K562 (cell line): ENCODE measurements around the gene C19orf12. TPM values are rescaled to one million over a fixed set of nuclear protein-coding genes. Genes with fewer than 3 reads are reported as not detected.

Experiments
- DEAF1 ChIP-seq: fragments of 450-650 bp; formaldehyde crosslinking; IDR thresholded peaks from 2 replicates; pipeline ENCODE4 v1.4.0; 2020; ENCODE audit warnings: mild to moderate bottlenecking, moderate library complexity
- FOXK2 ChIP-seq, 2 experiments: fragments of 450-650 bp; IDR thresholded peaks in 1 of 2; conservative IDR thresholded peaks in 1 of 2; 2 replicates each; pipeline ENCODE4 v1.6.1; 2016; ENCODE audit warnings: low read depth in 2 of 2, mild to moderate bottlenecking in 1 of 2
- GABPB2 ChIP-seq: fragments of 250-450 bp; sonication (Bioruptor Pico); conservative IDR thresholded peaks from 2 replicates; pipeline ENCODE4 v1.5.1; 2021; ENCODE audit warnings: mild to moderate bottlenecking
- GATA2 ChIP-seq: sonication (generic); formaldehyde crosslinking; IDR thresholded peaks from 2 replicates; pipeline ENCODE4 v1.4.0; 2020; ENCODE audit warnings: mild to moderate bottlenecking, missing genetic modification reagents
- HOMEZ ChIP-seq: fragments of 250-450 bp; sonication (Bioruptor Pico); IDR thresholded peaks from 2 replicates; pipeline ENCODE4 v1.4.0; 2020; ENCODE audit warnings: mild to moderate bottlenecking, moderate library complexity
- KDM4B ChIP-seq, 2 experiments: fragments of 450-650 bp in 1 of 2; sonication (generic) in 1 of 2; IDR thresholded peaks; 2 replicates each; pipeline ENCODE4 v1.6.1; 2016 to 2017; ENCODE audit warnings: borderline replicate concordance in 2 of 2, antibody characterized with exemption in 1 of 2, low read depth in 1 of 2, mild to moderate bottlenecking in 1 of 2
- MAFF ChIP-seq: IDR thresholded peaks from 2 replicates; pipeline ENCODE4 v1.6.1; 2012; ENCODE audit warnings: low read length, improper control_type of control experiment
- NR3C1 ChIP-seq: sonication (generic); formaldehyde crosslinking; IDR thresholded peaks from 2 replicates; pipeline ENCODE4 v1.8.1; 2022; ENCODE audit warnings: missing genetic modification reagents
- PCBP1 ChIP-seq: fragments of 200-400 bp; formaldehyde crosslinking; IDR thresholded peaks from 2 replicates; pipeline ENCODE4 v1.6.1; 2018; ENCODE audit warnings: mild to moderate bottlenecking, low read depth, low read length; ENCODE audit not compliant: poor library complexity, severe bottlenecking
- PURB ChIP-seq: sonication (generic); formaldehyde crosslinking; IDR thresholded peaks from 2 replicates; pipeline ENCODE4 v1.9.0; 2021; ENCODE audit warnings: low read depth, mild to moderate bottlenecking, missing genetic modification reagents
- TAF9B ChIP-seq: fragments of 450-650 bp; IDR thresholded peaks from 2 replicates; pipeline ENCODE4 v1.6.1; 2018; ENCODE audit warnings: mild to moderate bottlenecking; ENCODE audit not compliant: partially characterized antibody
- TBP ChIP-seq: optimal IDR thresholded peaks from 2 replicates; pipeline ENCODE3; 2011; ENCODE audit warnings: low read depth, low read length, improper control_type of control experiment
- ZBTB11 ChIP-seq, 3 experiments: fragments of 200-800 bp in 1 of 3; fragments of 250-450 bp in 1 of 3; fragments of 450-650 bp in 1 of 3; sonication (Bioruptor Pico) in 1 of 3; sonication (Bioruptor generic) in 1 of 3; formaldehyde crosslinking in 1 of 3; IDR thresholded peaks; 2 replicates each; pipeline versions ENCODE4 v1.6.1 to v1.8.0; 2016 to 2022; ENCODE audit warnings: mild to moderate bottlenecking in 2 of 3, missing genetic modification characterization in 2 of 3, missing compliant biosample characterization in 1 of 3, moderate library complexity in 1 of 3
- ZBTB7A ChIP-seq: IDR thresholded peaks from 2 replicates; pipeline ENCODE4 v1.6.1; 2011; ENCODE audit warnings: low read depth, mild to moderate bottlenecking, low read length, moderate library complexity, borderline replicate concordance; ENCODE audit not compliant: control insufficient read depth
- polyA plus RNA-seq, 8 experiments: library from polyadenylated mRNA; depleted of rRNA in 4 of 8; stranded (reverse) in 5 of 8; unstranded in 3 of 8; fragments of >200 nt; fragmentation: Nextera tagmentation in 2 of 8; fragmentation: Illumina TruSeq in 1 of 8; extraction: Ambion mirVana in 2 of 8; extraction: Trizol in 1 of 8; gene quantifications; 2 replicates each; pipeline versions ENCODE4 v1.2.1 to v1.2.3, GENCODE V29; 2011 to 2014; ENCODE audit warnings: inconsistent platforms in 1 of 8, missing spikeins in 1 of 8
- total RNA-seq, 7 experiments: library from RNA; depleted of rRNA in 6 of 7; stranded (reverse); fragments of >200 nt in 6 of 7; fragmentation: Illumina TruSeq in 2 of 7; extraction: Trizol in 2 of 7; gene quantifications; 2 replicates each; pipeline versions ENCODE4 v1.2.1 to v1.2.3, GENCODE V29; 2011 to 2021; ENCODE audit warnings: low replicate concordance in 1 of 7
- TF ChIP-seq, protein P1 (sequence below): fragments of 250-450 bp; sonication (Bioruptor Pico); IDR thresholded peaks from 2 replicates; pipeline ENCODE4 v1.9.0; 2021; ENCODE audit warnings: mild to moderate bottlenecking, inconsistent platforms
- TF ChIP-seq, protein P2 (sequence below): fragments of 200-800 bp; sonication (Bioruptor generic); IDR thresholded peaks from 2 replicates; pipeline ENCODE4 v1.6.1; 2017; ENCODE audit warnings: missing genetic modification characterization, missing compliant biosample characterization

Gene C19orf12
- total and polyA plus RNA-seq, 9 of the 15 experiments (the other 6 are each of a cell fraction or from before 2014, with no cell fraction given) = 1.9 to 14.5 (median 10.2) TPM

DNA sequence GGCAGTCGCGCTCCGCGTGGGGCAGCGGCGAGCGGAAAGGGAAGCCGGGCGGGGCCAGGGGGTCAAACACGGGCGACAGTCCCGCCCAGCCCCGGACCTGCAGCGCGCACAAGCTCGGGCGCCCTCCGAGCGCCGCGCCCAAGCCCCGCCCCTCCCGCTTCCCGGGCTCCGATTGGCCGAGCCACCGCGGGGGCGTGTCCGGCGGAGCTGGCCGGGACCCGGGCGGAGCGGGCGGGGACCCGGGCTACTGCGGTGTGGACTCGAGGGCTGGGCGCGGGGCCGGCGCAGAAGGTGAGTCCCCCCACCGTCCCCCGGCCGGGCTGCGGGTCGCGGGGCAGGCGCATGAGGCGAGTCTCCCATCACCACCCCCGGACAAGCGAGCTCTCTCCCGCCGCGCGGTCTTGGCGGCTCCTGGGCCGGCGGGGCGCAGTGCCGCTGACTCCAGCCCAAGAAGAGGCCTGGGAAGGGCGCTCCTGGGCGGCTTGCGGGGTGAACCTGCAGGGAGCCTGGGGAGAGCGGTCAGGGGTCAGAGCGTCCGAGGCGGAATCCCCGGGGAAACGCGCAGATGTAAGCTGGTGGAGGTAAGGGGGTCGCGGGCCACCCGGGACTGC is 49.7 kb downstream of the C19orf12 start, which contains the start of gene PLEKHF1 (continued):
- TF ChIP-seq, protein P1, sequence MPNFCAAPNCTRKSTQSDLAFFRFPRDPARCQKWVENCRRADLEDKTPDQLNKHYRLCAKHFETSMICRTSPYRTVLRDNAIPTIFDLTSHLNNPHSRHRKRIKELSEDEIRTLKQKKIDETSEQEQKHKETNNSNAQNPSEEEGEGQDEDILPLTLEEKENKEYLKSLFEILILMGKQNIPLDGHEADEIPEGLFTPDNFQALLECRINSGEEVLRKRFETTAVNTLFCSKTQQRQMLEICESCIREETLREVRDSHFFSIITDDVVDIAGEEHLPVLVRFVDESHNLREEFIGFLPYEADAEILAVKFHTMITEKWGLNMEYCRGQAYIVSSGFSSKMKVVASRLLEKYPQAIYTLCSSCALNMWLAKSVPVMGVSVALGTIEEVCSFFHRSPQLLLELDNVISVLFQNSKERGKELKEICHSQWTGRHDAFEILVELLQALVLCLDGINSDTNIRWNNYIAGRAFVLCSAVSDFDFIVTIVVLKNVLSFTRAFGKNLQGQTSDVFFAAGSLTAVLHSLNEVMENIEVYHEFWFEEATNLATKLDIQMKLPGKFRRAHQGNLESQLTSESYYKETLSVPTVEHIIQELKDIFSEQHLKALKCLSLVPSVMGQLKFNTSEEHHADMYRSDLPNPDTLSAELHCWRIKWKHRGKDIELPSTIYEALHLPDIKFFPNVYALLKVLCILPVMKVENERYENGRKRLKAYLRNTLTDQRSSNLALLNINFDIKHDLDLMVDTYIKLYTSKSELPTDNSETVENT (CRISPR knock-in tag) = peak; percentile 56; the same call in 1 of the 2 replicates
- TF ChIP-seq DEAF1 (CRISPR knock-in tag) = no peak
- TF ChIP-seq NR3C1 (CRISPR knock-in tag) = no peak
- TF ChIP-seq GABPB2 (CRISPR knock-in tag) = no peak
- TF ChIP-seq HOMEZ (CRISPR knock-in tag) = no peak
- TF ChIP-seq TBP = peak; percentile 17
- TF ChIP-seq KDM4B (IDR thresholded peaks at IDR 0.05; ENCODE audit: borderline replicate concordance in 2 of 2, low read depth in 1 of 2) = no peak
- no peak for TF ChIP-seq MAFF
- TF ChIP-seq ZBTB7A = no peak
- no peak; a peak in 1 of 6 replicates for TF ChIP-seq ZBTB11 (CRISPR knock-in tag; IDR thresholded peaks at IDR 0.05)
- TF ChIP-seq FOXK2 (conservative IDR thresholded peaks at IDR 0.05 in 1 of 2, IDR thresholded peaks at IDR 0.05 in 1 of 2; ENCODE audit: low read depth in 2 of 2) = no peak
- TF ChIP-seq, protein P2, sequence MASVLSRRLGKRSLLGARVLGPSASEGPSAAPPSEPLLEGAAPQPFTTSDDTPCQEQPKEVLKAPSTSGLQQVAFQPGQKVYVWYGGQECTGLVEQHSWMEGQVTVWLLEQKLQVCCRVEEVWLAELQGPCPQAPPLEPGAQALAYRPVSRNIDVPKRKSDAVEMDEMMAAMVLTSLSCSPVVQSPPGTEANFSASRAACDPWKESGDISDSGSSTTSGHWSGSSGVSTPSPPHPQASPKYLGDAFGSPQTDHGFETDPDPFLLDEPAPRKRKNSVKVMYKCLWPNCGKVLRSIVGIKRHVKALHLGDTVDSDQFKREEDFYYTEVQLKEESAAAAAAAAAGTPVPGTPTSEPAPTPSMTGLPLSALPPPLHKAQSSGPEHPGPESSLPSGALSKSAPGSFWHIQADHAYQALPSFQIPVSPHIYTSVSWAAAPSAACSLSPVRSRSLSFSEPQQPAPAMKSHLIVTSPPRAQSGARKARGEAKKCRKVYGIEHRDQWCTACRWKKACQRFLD (CRISPR knock-in tag) = no peak
- no peak for TF ChIP-seq PURB
- TF ChIP-seq PCBP1 = no peak
- TF ChIP-seq TAF9B = no peak
- no peak for TF ChIP-seq GATA2 (CRISPR knock-in tag)
